HTR-8/SVneo (cell line): ENCODE data around the gene OOSP4B.
"Not testable (repeated sequence)": the region's sequence is repeated elsewhere in the genome, so short reads cannot be mapped to it uniquely, and the experiment has no call there.

ENCODE experiments used
- DNase-seq: peaks from one replicate; pipeline ENCODE4 v3.0.0; 2011; ENCODE audit warnings: low spot score, mixed read lengths; ENCODE audit not compliant: insufficient read length
- FAIRE-seq: peaks from 2 replicates; lab custom pipeline; 2011; peaks lifted over from hg19 to GRCh38; lab: Jason Lieb, UNC

OOSP4B gene

DNA sequence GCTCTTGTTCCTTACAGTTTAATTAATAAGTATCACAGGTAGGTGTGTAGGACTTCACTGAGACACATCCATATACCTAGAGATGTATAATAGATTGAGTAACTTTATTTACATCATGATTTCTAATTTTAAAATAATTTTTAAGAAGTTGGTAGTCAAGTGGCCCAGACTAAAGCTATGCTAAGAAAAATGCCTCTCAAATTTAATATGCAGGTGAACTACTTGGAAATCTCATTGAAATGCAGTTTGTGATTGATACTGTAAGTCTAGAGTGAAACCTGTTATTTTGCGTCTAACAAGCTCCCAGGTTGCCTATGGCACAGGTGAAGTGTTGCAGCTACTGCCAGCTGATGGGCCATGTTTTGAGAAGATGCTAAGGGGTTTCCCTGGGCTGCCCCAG, at the start of gene OOSP4B:
OOSP4B (plus strand) TSS at position 301 of the 400 bp plus-strand sequence.
- no peak for FAIRE-seq
- no peak for DNase-seq

DNA sequence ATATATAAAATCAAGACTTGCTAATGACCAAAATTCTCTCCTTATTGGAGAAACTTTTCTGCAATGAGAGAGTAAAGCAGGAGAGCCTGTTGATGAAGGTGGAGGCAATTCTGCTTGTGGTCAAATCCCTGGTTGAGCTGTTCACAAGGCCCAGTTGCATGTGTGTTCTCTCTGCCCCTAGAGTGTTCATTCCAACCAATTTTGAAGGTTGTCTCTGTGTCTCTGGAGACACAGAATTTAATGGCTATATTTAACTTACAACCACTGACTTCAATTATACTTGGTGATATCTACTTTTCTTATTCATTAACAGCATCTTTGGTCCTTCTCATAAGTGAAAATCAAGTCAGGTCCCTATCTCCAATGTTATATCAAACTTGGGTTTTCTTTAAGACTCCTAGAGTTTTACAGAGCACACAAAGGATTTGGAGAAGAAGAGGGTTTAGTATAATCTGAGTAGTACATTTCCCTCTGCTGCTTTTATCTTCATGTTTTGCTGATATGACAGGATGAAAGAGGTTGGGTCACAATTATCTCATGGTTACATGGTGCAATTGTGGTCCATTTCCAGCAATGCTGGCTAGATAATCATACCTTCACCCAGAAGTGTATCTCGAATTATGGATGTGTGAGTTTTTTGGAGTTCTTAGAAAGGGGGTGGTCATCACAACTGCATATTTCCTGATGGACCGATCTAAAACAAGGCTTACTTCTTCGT, 49.1 kb upstream of the OOSP4B start:
- no peak for FAIRE-seq
- DNase-seq, result no peak

DNA sequence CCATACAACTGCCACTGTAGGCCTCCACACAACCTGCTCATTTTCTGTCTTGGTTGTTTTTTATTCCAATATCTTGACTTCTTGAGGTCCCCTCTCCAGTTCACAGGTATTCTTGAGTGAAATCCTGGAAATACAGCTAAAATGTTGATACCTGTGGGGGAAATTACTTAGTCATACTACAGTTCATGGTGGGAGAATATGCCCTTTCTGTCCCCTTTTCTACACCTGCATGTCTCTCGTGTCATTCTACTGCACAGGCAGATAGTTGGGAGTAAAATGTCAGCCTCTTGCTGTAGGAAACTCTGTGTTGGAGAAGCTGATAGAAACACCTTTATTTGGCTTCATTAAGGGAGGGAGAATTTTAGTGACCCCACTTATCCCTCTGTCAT, 48.6 kb upstream of the OOSP4B start:
- DNase-seq (no peak), FAIRE-seq (no peak)

DNA sequence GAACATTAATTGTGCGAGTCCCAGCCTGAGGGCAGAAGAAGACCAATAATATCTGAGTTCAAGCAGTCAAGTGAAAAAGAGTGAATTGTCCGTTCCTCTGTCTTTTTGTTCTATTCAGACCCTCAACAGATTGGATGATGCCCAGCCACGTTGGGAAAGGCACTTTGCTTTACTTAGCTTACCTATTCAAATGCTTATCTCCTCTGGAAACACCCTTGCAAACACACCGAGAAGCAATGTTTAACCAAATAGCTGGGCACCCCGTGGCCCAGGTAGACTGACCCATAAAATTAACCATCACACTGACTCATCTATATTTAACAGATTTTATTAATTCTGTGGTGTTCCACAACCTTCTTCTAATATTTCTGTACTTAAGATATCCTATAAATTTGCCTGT, 43.9 kb upstream of the OOSP4B start:
- DNase-seq (no peak), FAIRE-seq (no peak)

DNA sequence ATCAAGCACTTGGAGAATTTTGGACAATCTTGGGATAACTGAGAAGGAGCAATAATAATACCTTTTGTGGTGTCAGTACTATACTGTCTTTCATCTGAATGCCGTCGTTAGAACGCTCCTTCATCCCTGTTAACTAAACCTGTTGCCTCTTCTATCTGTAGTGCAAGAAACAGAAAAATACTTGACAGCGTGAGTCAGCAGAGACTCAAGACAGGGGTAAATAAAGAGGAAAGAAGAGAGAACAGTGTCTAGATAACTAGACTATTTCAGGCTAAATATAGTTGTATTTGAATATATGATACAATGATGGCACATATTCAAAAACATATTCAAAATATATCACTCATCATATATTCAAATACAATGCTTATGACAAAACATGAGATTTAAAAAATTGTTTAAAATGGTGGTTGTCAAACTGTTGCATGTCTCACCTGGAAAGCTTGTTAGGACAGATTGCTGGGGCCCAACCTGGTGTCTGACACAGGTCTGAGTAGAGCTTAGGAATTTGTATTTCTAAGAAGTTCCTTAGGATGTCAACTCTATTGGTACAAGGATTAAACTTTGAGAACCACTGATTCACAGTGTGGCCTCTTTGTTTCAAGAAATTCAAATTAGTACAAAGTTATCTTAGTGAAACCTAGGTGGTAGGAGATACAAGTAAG, 35.7 kb upstream of the OOSP4B start:
- DNase-seq (no peak), FAIRE-seq (no peak)

DNA sequence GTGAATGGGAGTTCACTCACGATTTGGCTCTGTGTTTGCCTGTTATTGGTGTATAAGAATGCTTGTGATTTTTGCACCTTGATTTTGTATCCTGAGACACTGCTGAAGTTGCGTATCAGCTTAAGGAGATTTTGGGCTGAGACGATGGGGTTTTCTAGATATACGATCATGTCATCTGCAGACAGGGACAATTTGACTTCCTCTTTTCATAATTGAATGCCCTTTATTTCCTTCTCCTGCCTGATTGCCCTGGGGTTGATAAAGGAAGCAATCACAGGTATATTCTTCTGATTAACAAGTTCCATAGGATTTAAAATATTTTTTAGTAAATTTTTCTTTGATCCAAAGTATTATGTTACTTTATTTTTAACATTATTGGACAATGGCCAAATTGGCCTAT, 34.9 kb upstream of the OOSP4B start:
- not testable (repeated sequence) for FAIRE-seq, DNase-seq

DNA sequence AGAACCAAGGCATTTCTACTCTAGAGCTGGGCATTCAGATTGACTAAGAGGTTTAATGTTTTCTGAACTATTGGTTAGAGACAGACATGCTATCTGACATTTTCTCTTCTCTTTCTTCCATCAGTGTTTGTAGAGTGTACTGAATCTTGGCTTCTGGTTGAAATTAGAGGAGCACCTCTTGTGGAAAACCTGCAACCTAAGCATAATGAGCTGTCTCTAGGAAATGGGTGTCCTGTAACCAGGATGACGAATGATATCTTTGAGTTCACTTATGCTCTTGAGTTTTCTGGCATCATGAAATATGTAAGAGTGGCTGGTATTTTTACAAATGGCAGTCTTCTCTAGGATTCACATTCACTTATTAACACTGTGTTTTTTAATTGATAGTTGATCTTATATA, 33.8 kb upstream of the OOSP4B start:
- FAIRE-seq (no peak), DNase-seq (no peak)

DNA sequence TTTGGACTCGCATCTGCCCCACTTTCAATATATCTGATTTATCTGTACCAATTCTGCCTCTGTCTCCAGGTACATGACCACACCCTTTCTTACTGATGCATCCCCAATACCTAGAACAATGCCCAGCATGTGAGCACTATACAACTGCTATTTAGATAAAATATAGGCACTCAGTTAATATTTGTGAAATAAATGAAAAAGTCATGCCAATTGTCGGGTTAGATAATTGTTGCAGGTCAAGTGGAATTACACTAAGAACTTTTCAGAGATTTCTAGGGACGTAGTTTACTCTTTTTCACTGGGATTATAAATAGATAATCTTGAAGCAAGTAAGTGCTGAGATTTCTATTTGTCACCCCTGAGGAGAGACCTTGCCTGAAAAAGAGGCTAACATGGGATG, 32.6 kb upstream of the OOSP4B start:
- FAIRE-seq (no peak), DNase-seq (no peak)

DNA sequence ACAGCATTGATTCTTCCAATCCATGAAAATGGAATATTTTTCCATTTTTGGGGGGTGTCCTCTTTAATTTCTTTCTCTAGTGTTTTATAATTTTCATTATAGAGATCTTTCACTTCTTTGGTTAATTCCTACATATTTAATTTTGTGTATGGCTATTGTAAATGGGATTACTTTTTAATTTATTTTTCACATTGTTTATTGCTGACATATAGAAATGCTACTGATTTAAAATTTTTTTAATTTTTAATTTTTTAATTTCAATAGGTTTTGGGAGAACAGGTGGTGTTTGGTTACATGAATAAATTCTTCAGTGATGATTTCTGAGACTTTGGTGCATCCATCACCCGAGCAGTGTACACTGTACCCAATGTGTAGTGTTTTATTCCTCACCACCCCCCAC, 26.6 kb upstream of the OOSP4B start:
- DNase-seq, result no peak

DNA sequence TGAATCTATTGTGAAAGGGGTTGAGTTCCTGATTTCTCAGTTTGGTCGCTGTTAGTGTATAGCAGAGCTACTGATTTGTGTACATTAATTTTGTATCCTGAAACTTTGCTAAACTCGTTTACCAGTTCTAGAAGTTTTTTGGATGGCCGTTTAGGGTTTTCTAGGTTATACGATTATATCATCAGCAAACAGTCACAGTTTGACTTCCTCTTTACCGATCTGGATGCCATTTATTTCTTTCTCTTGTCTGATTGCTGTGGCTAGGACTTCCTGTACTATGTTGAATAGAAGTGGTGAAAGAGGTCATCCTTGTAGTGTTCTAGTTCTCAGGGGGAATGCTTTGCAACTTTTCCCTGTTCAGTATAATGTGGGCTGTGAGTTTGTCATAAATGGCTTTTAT, 24.6 kb upstream of the OOSP4B start:
- DNase-seq, result no peak
- FAIRE-seq, result no peak

More for the DNA sequence above, 26.6 kb upstream of the OOSP4B start:
- FAIRE-seq, result no peak

DNA sequence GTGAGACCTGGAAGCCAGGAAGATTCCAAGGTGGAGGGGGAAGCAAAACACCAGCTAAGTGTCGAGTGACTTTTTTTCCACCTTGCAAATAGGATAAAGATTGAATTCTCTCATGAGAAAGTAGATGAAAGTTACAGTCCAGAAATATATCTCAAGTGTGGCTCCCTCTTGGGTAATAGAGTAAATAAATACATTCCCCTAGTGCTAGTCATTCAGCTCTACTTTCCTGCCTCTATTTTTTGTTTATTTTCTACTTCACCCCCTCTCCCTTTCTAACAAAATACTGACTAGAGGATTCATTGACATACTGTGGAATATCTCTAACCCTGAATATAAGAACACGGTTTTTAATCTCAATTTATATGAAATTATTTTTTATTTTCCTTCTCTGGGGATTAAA, 19.2 kb upstream of the OOSP4B start:
- FAIRE-seq (no peak), DNase-seq (no peak)

DNA sequence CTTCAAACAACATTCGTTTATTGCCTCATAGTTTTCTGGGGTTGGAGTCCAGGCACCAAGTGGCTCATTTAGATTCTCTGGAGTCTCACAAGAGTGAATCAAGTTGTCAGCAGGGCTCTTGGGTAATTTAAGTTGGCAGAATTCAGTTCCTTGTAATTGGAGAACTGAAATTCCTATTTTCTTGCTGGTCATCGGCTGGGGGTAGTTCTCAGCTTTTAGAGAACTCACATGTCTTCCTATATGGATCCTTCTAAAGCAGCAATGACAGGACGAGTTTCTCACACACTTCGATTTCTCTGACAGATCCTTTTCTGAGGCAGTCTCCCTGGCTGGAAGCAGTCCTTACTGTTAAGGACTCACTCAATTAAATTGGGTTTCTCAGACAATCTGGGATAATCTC, 17.3 kb upstream of the OOSP4B start:
- FAIRE-seq, result no peak
- no peak for DNase-seq

DNA sequence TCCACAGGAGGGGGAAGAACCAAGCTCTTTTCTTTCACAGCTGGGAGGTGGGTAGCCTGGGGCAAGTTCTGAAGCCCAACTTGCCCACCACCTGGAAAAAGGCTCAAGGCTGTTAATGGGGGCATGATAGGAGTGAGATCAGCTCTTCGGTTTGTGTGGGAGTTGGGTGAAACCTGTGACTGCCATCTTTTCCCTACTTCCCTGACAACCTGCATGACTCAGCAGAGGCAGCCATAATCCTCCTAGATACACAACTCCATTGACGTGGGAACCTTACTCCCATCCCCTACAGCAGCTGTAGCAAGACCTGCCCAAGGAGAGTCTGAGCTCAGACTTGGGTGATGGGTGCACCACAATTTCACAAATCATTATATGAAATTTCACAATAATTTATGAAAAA, 13.3 kb upstream of the OOSP4B start:
- FAIRE-seq (no peak), DNase-seq (no peak)

DNA sequence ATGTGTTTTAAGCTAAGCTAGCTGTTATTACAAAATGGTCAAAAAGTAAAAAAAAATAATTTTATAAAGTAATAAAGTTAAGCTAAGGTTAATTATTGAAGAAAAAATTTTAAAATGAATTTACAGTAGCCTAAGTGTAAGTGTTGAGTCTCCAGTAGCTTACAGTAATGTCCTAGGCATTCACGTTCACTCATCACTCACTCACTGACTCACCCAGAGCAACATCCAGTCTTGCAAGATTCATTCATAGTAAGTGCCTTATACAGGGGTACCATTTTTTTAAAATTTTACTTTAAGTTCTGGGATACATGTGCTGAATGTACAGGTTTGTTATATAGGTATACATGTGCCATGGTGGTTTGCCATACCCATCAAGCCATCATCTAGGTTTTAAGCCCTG, 11.6 kb upstream of the OOSP4B start:
- FAIRE-seq (no peak), DNase-seq (no peak)

DNA sequence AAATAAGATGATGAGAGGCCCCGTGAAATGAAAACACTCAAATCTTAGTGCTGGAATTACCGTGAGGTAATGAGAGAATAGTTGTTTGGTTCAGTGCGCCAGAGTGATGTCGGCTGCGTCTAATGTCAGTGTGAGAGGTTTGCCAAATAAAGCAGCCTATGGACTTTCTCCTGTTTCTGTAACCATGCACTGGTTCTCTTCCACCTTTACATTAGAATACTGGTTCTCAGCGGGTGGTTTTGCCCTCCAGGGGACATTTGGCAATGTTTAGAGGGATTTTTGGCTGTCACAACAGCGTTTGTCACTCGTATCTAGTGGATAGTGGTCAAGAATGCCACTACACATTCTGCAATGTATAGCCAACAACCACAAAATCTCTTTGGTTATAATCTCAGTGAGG, 1.1 kb downstream of the OOSP4B start:
- DNase-seq (no peak), FAIRE-seq (no peak)

DNA sequence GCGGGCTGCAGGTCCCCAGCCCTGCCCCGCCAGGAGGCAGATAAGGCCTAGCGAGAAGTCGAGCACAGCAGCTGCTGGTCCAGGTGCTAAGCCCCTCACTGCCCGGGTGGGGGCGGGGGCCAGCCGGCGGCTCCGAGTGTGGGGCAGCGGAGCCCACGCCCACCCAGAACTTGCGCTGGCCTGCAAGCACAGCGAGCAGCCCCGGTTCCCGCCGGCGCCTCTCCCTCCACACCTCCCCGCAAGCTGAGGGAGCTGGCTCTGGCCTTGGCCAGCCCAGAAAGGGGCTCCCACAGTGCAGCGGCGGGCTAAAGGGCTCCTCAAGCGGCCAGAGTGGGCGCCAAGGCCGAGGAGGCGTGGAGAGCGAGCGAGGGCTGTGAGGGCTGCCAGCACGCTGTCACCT, 3.4 kb downstream of the OOSP4B start:
- DNase-seq, result not testable (repeated sequence)

DNA sequence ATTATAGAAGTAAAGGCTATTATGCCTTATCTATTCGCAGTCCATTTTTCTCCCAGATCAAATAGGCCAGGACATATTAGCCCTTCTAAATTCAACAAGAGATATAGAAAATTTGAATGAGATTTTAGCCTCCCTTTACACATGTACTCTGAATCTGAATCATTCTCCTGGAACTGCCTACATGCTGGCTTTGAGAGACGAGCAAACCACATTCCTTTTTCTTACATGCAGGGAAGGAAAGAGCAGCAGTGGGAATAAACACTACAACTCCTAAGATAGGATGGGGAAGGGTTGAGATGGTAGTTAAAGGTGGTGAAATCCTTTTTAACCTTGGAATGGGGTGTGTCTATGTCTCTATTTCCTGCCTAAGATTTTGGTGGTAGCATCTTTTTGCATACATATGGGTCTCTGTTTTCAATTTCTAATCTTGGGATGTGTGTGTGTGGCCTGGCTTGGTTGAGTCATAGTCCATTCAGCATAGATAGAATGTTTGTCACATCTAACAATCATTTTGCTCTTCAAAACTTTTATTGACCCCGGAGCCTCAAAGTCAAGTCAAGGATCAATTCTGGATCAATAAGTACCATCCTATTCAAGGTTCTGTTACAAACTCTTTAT, 12.1 kb downstream of the OOSP4B start:
- no peak for FAIRE-seq
- DNase-seq, result no peak

More for the DNA sequence above, 3.4 kb downstream of the OOSP4B start:
- not testable (repeated sequence) for FAIRE-seq

DNA sequence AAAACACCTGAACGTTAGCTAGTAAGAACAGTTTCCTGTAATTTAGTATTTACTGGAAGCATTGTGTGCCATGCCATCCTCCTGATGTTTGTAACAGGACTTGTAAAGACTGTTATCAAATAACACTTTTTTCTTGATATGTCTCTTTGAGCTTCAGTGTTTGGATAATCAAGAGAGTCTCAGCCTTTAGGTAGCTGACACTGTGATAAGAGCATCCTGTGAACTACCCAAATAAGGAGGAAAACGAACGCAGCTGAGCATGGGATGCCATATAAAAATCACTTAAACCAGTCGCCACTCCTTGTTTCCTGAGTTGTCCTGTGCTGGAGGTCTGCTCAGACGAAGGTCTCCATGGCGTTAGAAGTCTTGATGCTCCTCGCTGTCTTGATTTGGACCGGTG, 23.1 kb downstream of the OOSP4B start, which contains the start of gene OOSP2:
OOSP2 (plus strand) TSS at position 301 of the 400 bp plus-strand sequence; CDS start at position 352, 51 bp downstream.
- DNase-seq (no peak), FAIRE-seq (no peak)

DNA sequence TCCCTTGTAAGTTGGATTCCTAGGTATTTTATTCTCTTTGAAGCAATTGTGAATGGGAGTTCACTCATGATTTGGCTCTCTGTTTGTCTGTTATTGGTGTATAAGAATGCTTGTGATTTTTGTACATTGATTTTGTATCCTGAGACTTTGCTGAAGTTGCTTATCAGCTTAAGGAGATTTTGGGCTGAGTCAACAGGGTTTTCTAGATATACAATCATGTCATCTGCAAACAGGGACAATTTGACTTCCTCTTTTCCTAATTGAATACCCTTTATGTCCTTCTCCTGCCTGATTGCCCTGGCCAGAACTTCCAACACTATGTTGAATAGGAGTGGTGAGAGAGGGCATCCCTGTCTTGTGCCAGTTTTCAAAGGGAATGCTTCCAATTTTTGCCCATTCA, 33.4 kb downstream of the OOSP4B start:
- DNase-seq, FAIRE-seq: not testable (repeated sequence)

DNA sequence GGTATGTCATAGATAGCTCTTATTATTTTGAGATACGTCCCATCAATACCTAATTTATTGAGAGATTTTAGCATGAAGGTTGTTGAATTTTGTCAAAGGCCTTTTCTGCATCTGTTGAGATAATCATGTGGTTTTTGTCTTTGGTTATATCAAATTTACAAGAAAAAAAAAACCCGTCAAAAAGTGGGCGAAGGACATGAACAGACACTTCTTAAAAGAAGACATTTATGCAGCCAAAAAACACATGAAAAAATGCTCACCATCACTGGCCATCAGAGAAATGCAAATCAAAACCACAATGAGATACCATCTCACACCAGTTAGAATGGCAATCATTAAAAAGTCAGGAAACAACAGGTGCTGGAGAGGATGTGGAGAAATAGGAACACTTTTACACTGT, 33.9 kb downstream of the OOSP4B start:
- DNase-seq, FAIRE-seq: not testable (repeated sequence)

DNA sequence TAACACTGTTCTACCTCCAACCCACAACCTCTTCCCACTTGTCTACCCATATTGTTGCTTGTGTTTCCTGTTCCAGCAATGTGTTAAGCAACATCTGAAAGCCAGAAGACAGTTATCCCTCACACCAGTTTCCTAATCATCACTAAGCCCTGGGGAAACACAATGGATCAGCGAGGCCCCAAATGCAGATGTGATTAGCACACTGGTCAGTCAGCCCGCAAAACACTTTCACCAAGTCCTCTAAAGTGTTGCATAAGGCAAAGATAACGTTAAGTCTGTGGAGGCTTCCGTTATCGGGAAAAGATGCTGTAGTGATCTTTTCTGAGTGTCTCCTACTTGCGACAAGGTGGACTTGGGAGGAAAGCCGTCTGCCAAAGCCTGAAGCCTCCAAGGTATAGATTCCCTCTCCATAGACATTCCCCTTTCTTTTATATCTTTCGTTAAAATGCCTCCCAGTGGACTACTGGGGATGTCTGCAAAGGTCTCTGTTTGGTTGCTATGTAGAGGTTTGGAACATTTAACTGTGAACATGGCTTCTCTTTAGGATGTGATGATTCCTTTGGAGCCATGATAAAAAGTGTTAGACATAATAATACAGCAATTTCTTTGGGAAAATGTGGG, 39.5 kb downstream of the OOSP4B start, which contains the start of gene MS4A3:
MS4A3 (plus strand) TSS at position 317 of the 621 bp plus-strand sequence. CDS start 4,496 bp downstream, outside the sequence.
- no peak for DNase-seq
- no peak for FAIRE-seq
